MCF 10A (cell line): ENCODE measurements around the gene KIF21A. TPM values are rescaled to one million over a fixed set of nuclear protein-coding genes. Genes with fewer than 3 reads are reported as not detected.

Experiments
- Bru-seq: library from RNA; stranded (reverse); fragments of 400-500 nt; gene quantifications from one replicate; lab custom pipeline; 2021; lab: Mats Ljungman, UMichigan
- BruChase-seq, 2 experiments: library from RNA; stranded (reverse); fragments of 400-500 nt; gene quantifications; one replicate each; lab custom pipeline; 2021; lab: Mats Ljungman, UMichigan
- BruUV-seq: library from RNA; stranded (reverse); fragments of 400-500 nt; replicated peaks from 2 replicates; lab custom pipeline; 2021; lab: Mats Ljungman, UMichigan
- CTCF ChIA-PET: fragments of 300-600 bp; sonication (Branson Sonifier 250); formaldehyde crosslinking; extraction: SDS; loops from one replicate; lab custom pipeline; 2021; ENCODE audit warnings: antibody characterized with exemption, inconsistent platforms; lab: Yijun Ruan, JAX
- POLR2A ChIA-PET: fragments of 300-600, 350-650 bp; sonication (Branson Sonifier 250); formaldehyde crosslinking; extraction: SDS; loops from one replicate; lab custom pipeline; 2020; ENCODE audit warnings: antibody characterized with exemption, inconsistent platforms; lab: Yijun Ruan, JAX
- DNase-seq: peaks from one replicate; pipeline ENCODE4 v3.0.0-alpha.2; 2018; ENCODE audit not compliant: unreplicated experiment
- H3K27ac Mint-ChIP-seq: one replicate; pipeline ENCODE4 v1.8.0; 2022; ENCODE audit warnings: mild to moderate bottlenecking, low read depth, mixed read lengths; ENCODE audit not compliant: unreplicated experiment
- H3K27me3 Mint-ChIP-seq: one replicate; pipeline ENCODE4 v1.8.0; 2022; ENCODE audit warnings: mixed read lengths; ENCODE audit not compliant: insufficient read depth, unreplicated experiment
- H3K36me3 Mint-ChIP-seq: one replicate; pipeline ENCODE4 v1.8.0; 2022; ENCODE audit warnings: mild to moderate bottlenecking, moderate library complexity, mixed read lengths; ENCODE audit not compliant: insufficient read depth, unreplicated experiment
- H3K4me1 Mint-ChIP-seq: one replicate; pipeline ENCODE4 v1.8.0; 2022; ENCODE audit warnings: mixed read lengths; ENCODE audit not compliant: insufficient read depth, unreplicated experiment
- H3K4me3 Mint-ChIP-seq: one replicate; pipeline ENCODE4 v1.8.0; 2022; ENCODE audit warnings: mild to moderate bottlenecking, moderate library complexity, mixed read lengths; ENCODE audit not compliant: unreplicated experiment
- H3K9me3 Mint-ChIP-seq: one replicate; pipeline ENCODE4 v1.8.0; 2022; ENCODE audit warnings: mixed read lengths; ENCODE audit not compliant: unreplicated experiment
- CTCF ChIP-seq: fragments of 200-600 bp; IDR thresholded peaks from one replicate; pipeline ENCODE4 v1.8.0; 2022; ENCODE audit warnings: antibody characterized with exemption, mild to moderate bottlenecking; ENCODE audit not compliant: unreplicated experiment
- intact Hi-C: fragments of 100-400 bp; cut with micrococcal nuclease; formaldehyde crosslinking; loops from 2 replicates; pipeline ENCODE4 v1.14.1; 2022
- long read RNA-seq: library from polyadenylated mRNA; stranded (forward); transcript quantifications from one replicate; pipeline ENCODE4 v2.0.0, GENCODE V29; 2022
- total RNA-seq: library from RNA; stranded (reverse); gene quantifications from 2 replicates; pipeline ENCODE4 v1.2.3, GENCODE V29; 2022

The KIF21A gene
- total RNA-seq (44.1 and 53.8 TPM in 2 replicates), Bru-seq, nascent RNA (percentile 85 among the genes with signal in this experiment), BruChase-seq, experiment 1, labeled RNA remaining after a 6-hour chase (percentile 83 among the genes with signal in this experiment), BruChase-seq, experiment 2, labeled RNA remaining after a 2-hour chase (percentile 82 among the genes with signal in this experiment)
- long read RNA-seq, full-length matches to known transcripts, result 3 of 29 reads
- long read RNA-seq, partial matches to known transcripts, result 10 of 29 reads
- long read RNA-seq, other reads (novel, unspliced or antisense), result 16 of 29 reads

GRCh38 chr12:39443081-39443928 lies at the start of gene KIF21A:
Gene KIF21A, minus strand, starts transcription at chr12:39443120. Its CDS starts 150 bp downstream, at chr12:39442970.
- POLR2A ChIA-PET, result interaction anchor here (0.5 to 4.1 kb wide), 15 partner anchors 12 to 248 kb away, joined by 3 to 46 read pairs (median 4); no protein-coding TSS in a partner anchor
- peak; percentile 95 for DNase-seq
- peak; percentile 57 for TF ChIP-seq CTCF
- Mint-ChIP-seq H3K9me3 (no peaks in the 10 kb centered on the region), H3K4me3 (peak within 1 kb of the TSS; percentile 82), H3K36me3 (no peaks in the 10 kb centered on the region), H3K27ac (peak within 1 kb of the TSS; percentile 78), H3K27me3 (no peaks in the 10 kb centered on the region), H3K4me1 (peaks cover 17% of the 10 kb centered on the region)
- intact Hi-C loops, result loop anchor here (1.0 to 5.0 kb wide), 6 partner anchors 16 to 174 kb away; partner anchors contain the start of gene ABCD2
- BruUV-seq, result no TSS peak
- CTCF ChIA-PET, result interaction anchor here (0.6 to 1.7 kb wide), 15 partner anchors 8 to 249 kb away, joined by 3 to 7 read pairs (median 3); partner anchors contain the start of gene ABCD2

GRCh38 chr12:39490500-39491282 lies 47.8 kb upstream of the KIF21A start:
- TSS peak; percentile 53 for BruUV-seq
- POLR2A ChIA-PET, result interaction anchor here (0.6 to 3.1 kb wide), 16 partner anchors 8 to 893 kb away, joined by 3 to 46 read pairs (median 4); partner anchors contain the start of genes ABCD2 and KIF21A
- DNase-seq, result peak; percentile 89
- no peaks in the 10 kb centered on the region for H3K9me3 Mint-ChIP-seq
- H3K4me3 Mint-ChIP-seq, result no peak overlapping the region
- no peaks in the 10 kb centered on the region for H3K36me3 Mint-ChIP-seq
- no peaks in the 10 kb centered on the region for H3K27me3 Mint-ChIP-seq
- TF ChIP-seq CTCF, result no peak
- CTCF ChIA-PET, result interaction anchor here (0.6 to 3.8 kb wide), 6 partner anchors 9 to 395 kb away, joined by 3 to 23 read pairs (median 4); partner anchors contain the start of gene KIF21A
- intact Hi-C loops, result loop anchor here (5.0 kb wide), 1 partner anchor 48 kb away; the partner anchor contains the start of gene KIF21A
- H3K4me1 Mint-ChIP-seq, result peaks cover 13% of the 10 kb centered on the region
- H3K27ac Mint-ChIP-seq, result peak overlapping the region; percentile 84

GRCh38 chr12:39483597-39483996 lies 40.7 kb upstream of the KIF21A start:
- TF ChIP-seq CTCF, result no peak

More at GRCh38 chr12:39483597-39483996, 40.7 kb upstream of the KIF21A start:
- ChIA-PET POLR2A (interaction anchor here (1.1 kb wide), 1 partner anchor 9 kb away, joined by 3 read pairs; no protein-coding TSS in a partner anchor), CTCF (interaction anchor here (0.7 kb wide), 1 partner anchor 117 kb away, joined by 3 read pairs; no protein-coding TSS in a partner anchor)
- Mint-ChIP-seq H3K4me3 (no peak overlapping the region), H3K27me3 (no peaks in the 10 kb centered on the region), H3K36me3 (no peaks in the 10 kb centered on the region), H3K9me3 (no peaks in the 10 kb centered on the region), H3K27ac (no peak overlapping the region), H3K4me1 (no peaks in the 10 kb centered on the region)
- no TSS peak for BruUV-seq
- intact Hi-C loops, result no loop called here
- DNase-seq, result no peak
